ENCODE data around the gene CCDC18. TPM values are rescaled to one million over a fixed set of nuclear protein-coding genes. Genes with fewer than 3 reads are reported as not detected.
"Not testable (repeated sequence)": the region's sequence is repeated elsewhere in the genome, so short reads cannot be mapped to it uniquely, and the experiment has no call there.

CCDC18 gene
- total RNA-seq, 3 donors from 2014 or later (not counting 1 experiment from before 2014, with no cell fraction given), result 11.7 to 17.2 (median 14.4) TPM

- 97% methylated on average over 4 of the region's 5 CpGs for WGBS (ENCODE audit: insufficient coverage)
- intact Hi-C loops (cut with micrococcal nuclease), result no loop called here
- no peak for DNase-seq
- no peaks in the 10 kb centered on the region for H3K9me3 ChIP-seq (ENCODE audit: control insufficient read depth, insufficient read depth, low read length)
- no peaks in the 10 kb centered on the region for H3K27me3 Mint-ChIP-seq (ENCODE audit: low read depth in 2 of 2)
- H3K4me3 ChIP-seq (ENCODE audit: low read length), result no peak overlapping the region
- no peak overlapping the region for H3K4me3 Mint-ChIP-seq
- H3K36me3 ChIP-seq (ENCODE audit: control insufficient read depth, insufficient read depth, low read length), result peaks cover 13% of the 10 kb centered on the region
- H3K9me3 Mint-ChIP-seq, result no peaks in the 10 kb centered on the region
- TF ChIP-seq CTCF (IDR thresholded peaks at IDR 0.05), result no peak
- no peaks in the 10 kb centered on the region for H3K4me1 ChIP-seq (ENCODE audit: control insufficient read depth, insufficient read depth, low read length)
- H3K27ac Mint-ChIP-seq, result no peak overlapping the region
- no peaks in the 10 kb centered on the region for H3K36me3 Mint-ChIP-seq
- no peaks in the 10 kb centered on the region for H3K27me3 ChIP-seq (ENCODE audit: control insufficient read depth, insufficient read depth, low read length)
- no peak for ATAC-seq
- no peaks in the 10 kb centered on the region for H3K4me1 Mint-ChIP-seq
- H3K27ac ChIP-seq (ENCODE audit: low read length), result no peak overlapping the region
Observed at GRCh38 chr1:93207211-93207610, 26.7 kb downstream of the CCDC18 start.

- Histone ChIP-seq H3K27ac (ENCODE audit: low read length) (no peak overlapping the region), H3K9me3 (ENCODE audit: control insufficient read depth, insufficient read depth, low read length) (no peaks in the 10 kb centered on the region), H3K27me3 (ENCODE audit: control insufficient read depth, insufficient read depth, low read length) (no peaks in the 10 kb centered on the region), H3K4me3 (ENCODE audit: low read length) (no peak overlapping the region), H3K4me1 (ENCODE audit: control insufficient read depth, insufficient read depth, low read length) (no peaks in the 10 kb centered on the region), H3K36me3 (ENCODE audit: control insufficient read depth, insufficient read depth, low read length) (peaks cover 3% of the 10 kb centered on the region)
- H3K9me3 Mint-ChIP-seq, result no peaks in the 10 kb centered on the region
- DNase-seq, result no peak
- no peak overlapping the region for H3K27ac Mint-ChIP-seq
- WGBS (ENCODE audit: insufficient coverage), result 100% methylated on average over 2 of the region's 2 CpGs
- no peak for ATAC-seq
- no peaks in the 10 kb centered on the region for H3K27me3 Mint-ChIP-seq (ENCODE audit: low read depth in 2 of 2)
- H3K4me3 Mint-ChIP-seq, result no peak overlapping the region
- H3K36me3 Mint-ChIP-seq, result no peaks in the 10 kb centered on the region
- intact Hi-C loops (cut with micrococcal nuclease), result no loop called here
- H3K4me1 Mint-ChIP-seq, result peaks cover 6 to 14% of the 10 kb centered on the region in 2 donors
- TF ChIP-seq CTCF (IDR thresholded peaks at IDR 0.05), result no peak
Observed at GRCh38 chr1:93215322-93215721, 34.8 kb downstream of the CCDC18 start.

- H3K4me1 Mint-ChIP-seq, result peaks cover 6 to 14% of the 10 kb centered on the region in 2 donors
- 16% methylated on average over 6 of the region's 6 CpGs for WGBS (ENCODE audit: insufficient coverage)
- no peak for TF ChIP-seq CTCF (IDR thresholded peaks at IDR 0.05)
- Histone ChIP-seq H3K27ac (ENCODE audit: low read length) (no peak overlapping the region), H3K36me3 (ENCODE audit: control insufficient read depth, insufficient read depth, low read length) (peaks cover 7% of the 10 kb centered on the region), H3K9me3 (ENCODE audit: control insufficient read depth, insufficient read depth, low read length) (no peaks in the 10 kb centered on the region), H3K27me3 (ENCODE audit: control insufficient read depth, insufficient read depth, low read length) (no peaks in the 10 kb centered on the region), H3K4me3 (ENCODE audit: low read length) (no peak overlapping the region), H3K4me1 (ENCODE audit: control insufficient read depth, insufficient read depth, low read length) (no peaks in the 10 kb centered on the region)
- H3K9me3 Mint-ChIP-seq, result no peaks in the 10 kb centered on the region
- peaks cover 6% of the 10 kb centered on the region for H3K36me3 Mint-ChIP-seq
- peak overlapping the region; percentile 52 for H3K4me3 Mint-ChIP-seq
- ATAC-seq (no peak), DNase-seq (peak in 1 of 2 donors; percentile 37)
- H3K27me3 Mint-ChIP-seq (ENCODE audit: low read depth in 2 of 2), result no peaks in the 10 kb centered on the region
- intact Hi-C loops (cut with micrococcal nuclease), result no loop called here
- peak overlapping the region; percentile 26 to 57 for H3K27ac Mint-ChIP-seq
Observed at GRCh38 chr1:93219443-93219842, 38.9 kb downstream of the CCDC18 start.

GRCh38 chr1:93220716-93221115, 40.2 kb downstream of the CCDC18 start:
- H3K27ac ChIP-seq (ENCODE audit: low read length); H3K27ac Mint-ChIP-seq; H3K36me3 Mint-ChIP-seq; intact Hi-C loops (cut with micrococcal nuclease); H3K36me3 ChIP-seq (ENCODE audit: control insufficient read depth, insufficient read depth, low read length); H3K4me1 ChIP-seq (ENCODE audit: control insufficient read depth, insufficient read depth, low read length); H3K4me3 ChIP-seq (ENCODE audit: low read length); H3K27me3 ChIP-seq (ENCODE audit: control insufficient read depth, insufficient read depth, low read length); H3K27me3 Mint-ChIP-seq (ENCODE audit: low read depth in 2 of 2); H3K4me3 Mint-ChIP-seq; ATAC-seq; H3K9me3 ChIP-seq (ENCODE audit: control insufficient read depth, insufficient read depth, low read length); H3K9me3 Mint-ChIP-seq; DNase-seq: not testable (repeated sequence)
- WGBS (ENCODE audit: insufficient coverage), result 100% methylated on average over 4 of the region's 5 CpGs
- peaks cover 6 to 14% of the 10 kb centered on the region in 2 donors for H3K4me1 Mint-ChIP-seq
